Skeletal muscle satellite cell (primary cell): ENCODE data around the gene MGAT5B.
"Not testable (repeated sequence)": the region's sequence is repeated elsewhere in the genome, so short reads cannot be mapped to it uniquely, and the experiment has no call there.

Experiments
- H3K27me3 ChIP-seq: 2 replicates; pipeline ENCODE4 v1.7.0; 2013; ENCODE audit warnings: low read length; ENCODE audit not compliant: control insufficient read depth, insufficient read depth
- H3K36me3 ChIP-seq: 2 replicates; pipeline ENCODE4 v1.7.0; 2013; ENCODE audit warnings: mild to moderate bottlenecking, control low read depth, low read length; ENCODE audit not compliant: insufficient read depth
- H3K4me1 ChIP-seq: 2 replicates; pipeline ENCODE4 v1.7.0; 2013; ENCODE audit warnings: low read length; ENCODE audit not compliant: control insufficient read depth, insufficient read depth
- H3K4me2 ChIP-seq: 2 replicates; pipeline ENCODE4 v1.7.0; 2013; ENCODE audit warnings: mild to moderate bottlenecking, low read length
- H3K4me3 ChIP-seq: 2 replicates; pipeline ENCODE4 v1.7.0; 2013; ENCODE audit warnings: low read length
- H3K9ac ChIP-seq: 2 replicates; pipeline ENCODE4 v1.7.0; 2013; ENCODE audit warnings: mild to moderate bottlenecking, low read depth, low read length, moderate library complexity
- H3K9me3 ChIP-seq: replicated peaks from 2 replicates; pipeline ENCODE4 v1.7.0; 2013; ENCODE audit warnings: mild to moderate bottlenecking, control low read depth, low read length

MGAT5B gene

DNA sequence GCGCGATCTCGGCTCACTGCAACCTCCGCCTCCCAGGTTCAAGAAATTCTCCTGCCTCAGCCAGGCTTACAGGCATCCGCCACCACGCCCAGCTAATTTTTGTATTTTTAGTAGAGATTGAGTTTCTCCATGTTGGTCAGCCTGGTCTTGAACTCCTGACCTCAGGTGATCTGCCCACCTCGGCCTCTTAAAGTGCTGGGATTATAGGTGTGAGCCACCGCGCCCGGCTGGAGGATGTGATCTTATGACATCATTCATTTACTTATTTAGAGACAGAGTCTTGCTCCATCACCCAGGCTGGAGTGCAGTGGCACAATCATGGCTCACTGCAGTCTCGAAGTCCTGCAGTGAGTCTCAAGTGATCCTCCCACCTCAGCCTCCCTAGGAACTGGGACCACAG, 19.0 kb upstream of the MGAT5B start:
- not testable (repeated sequence) for H3K9ac ChIP-seq, H3K4me3 ChIP-seq, H3K4me2 ChIP-seq, H3K4me1 ChIP-seq, H3K36me3 ChIP-seq, H3K9me3 ChIP-seq
- peaks cover 48% of the 10 kb centered on the region for H3K27me3 ChIP-seq

- H3K4me2 ChIP-seq: no peak overlapping the region
- H3K9me3 ChIP-seq: no peaks in the 10 kb centered on the region
- no peaks in the 10 kb centered on the region for H3K4me1 ChIP-seq
- no peak overlapping the region for H3K4me3 ChIP-seq
- no peak overlapping the region for H3K9ac ChIP-seq
- H3K27me3 ChIP-seq: peaks cover 41% of the 10 kb centered on the region
- H3K36me3 ChIP-seq: no peaks in the 10 kb centered on the region
These were observed 15.4 kb upstream of the MGAT5B start for GRCh38 chr17:76852843-76853242.

DNA sequence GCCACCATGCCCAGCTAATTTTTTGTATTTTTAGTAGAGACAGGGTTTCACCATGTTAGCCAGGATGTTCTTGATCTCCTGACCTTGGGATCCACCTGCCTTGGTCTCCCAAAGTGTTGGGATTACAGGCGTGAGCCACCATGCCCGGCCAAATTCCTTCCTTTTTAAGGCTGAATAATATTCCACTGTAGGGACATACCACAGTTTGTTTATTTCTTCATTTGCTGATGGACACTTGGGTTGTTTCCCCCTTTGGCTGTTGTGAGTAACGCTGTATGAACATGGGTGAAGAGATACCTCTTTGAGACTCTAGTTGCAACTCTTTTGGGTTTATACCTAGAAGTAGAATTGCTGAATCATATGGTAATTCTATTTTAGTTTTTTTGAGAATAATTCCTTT, 13.1 kb upstream of the MGAT5B start:
- Histone ChIP-seq H3K9me3 (no peaks in the 10 kb centered on the region), H3K4me1 (no peaks in the 10 kb centered on the region), H3K4me2 (no peak overlapping the region), H3K9ac (no peak overlapping the region), H3K27me3 (peaks cover 39% of the 10 kb centered on the region), H3K36me3 (no peaks in the 10 kb centered on the region), H3K4me3 (no peak overlapping the region)

- H3K36me3 ChIP-seq: no peaks in the 10 kb centered on the region
- no peak overlapping the region for H3K4me3 ChIP-seq
- no peak overlapping the region for H3K9ac ChIP-seq
- H3K4me1 ChIP-seq: peaks cover 3% of the 10 kb centered on the region
- H3K4me2 ChIP-seq: no peak overlapping the region
- peaks cover 47% of the 10 kb centered on the region for H3K27me3 ChIP-seq
- H3K9me3 ChIP-seq: no peaks in the 10 kb centered on the region
These were observed 6.1 kb upstream of the MGAT5B start for GRCh38 chr17:76862079-76862478.

DNA sequence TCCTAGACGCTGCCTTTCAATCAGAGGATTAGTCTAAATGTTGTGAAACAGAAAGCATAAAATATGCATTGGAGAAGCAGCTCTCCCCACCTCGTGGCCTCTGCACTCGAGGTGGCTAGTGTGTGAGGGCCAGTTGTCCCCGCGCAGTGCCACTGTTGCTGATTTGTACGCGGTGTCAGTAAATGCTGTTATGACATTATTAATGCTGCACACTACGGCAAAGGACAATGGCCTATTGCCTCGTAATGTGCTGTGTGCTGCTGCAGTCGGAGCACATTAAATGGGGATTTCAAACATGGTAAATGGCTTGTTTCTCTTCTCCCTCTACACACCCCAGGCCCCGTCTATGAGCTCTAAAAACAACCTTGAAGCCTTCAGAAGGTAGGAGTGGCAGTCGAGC, 5.7 kb upstream of the MGAT5B start:
- Histone ChIP-seq H3K36me3 (no peaks in the 10 kb centered on the region), H3K4me3 (no peak overlapping the region), H3K27me3 (peaks cover 47% of the 10 kb centered on the region), H3K4me1 (peaks cover 8% of the 10 kb centered on the region), H3K9ac (no peak overlapping the region), H3K4me2 (no peak overlapping the region), H3K9me3 (no peaks in the 10 kb centered on the region)

DNA sequence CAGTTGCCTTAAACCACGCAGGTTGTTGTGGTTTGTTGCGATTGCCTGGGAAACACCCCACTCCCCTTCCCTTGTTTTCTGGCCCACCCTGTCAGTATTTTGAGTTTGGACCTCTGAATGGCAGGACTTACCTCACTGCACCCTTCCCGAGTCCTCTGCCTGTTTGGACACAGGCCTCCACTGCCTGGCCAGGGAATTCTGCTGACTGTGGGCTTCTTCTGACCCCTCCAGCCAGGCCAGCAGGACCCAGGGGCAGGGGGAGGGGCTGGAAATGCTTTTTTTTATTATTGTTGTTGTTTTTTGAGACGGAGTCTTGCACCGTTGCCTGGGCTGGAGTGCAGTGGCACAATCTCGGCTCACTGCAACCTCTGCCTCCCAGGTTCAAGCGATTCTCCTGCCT, 4.2 kb upstream of the MGAT5B start:
- Histone ChIP-seq H3K27me3 (peaks cover 48% of the 10 kb centered on the region), H3K4me1 (peaks cover 14% of the 10 kb centered on the region), H3K36me3 (no peaks in the 10 kb centered on the region), H3K9ac (no peak overlapping the region), H3K4me3 (no peak overlapping the region), H3K4me2 (no peak overlapping the region), H3K9me3 (no peaks in the 10 kb centered on the region)

GRCh38 chr17:76865174-76865573, 3.0 kb upstream of the MGAT5B start:
- H3K4me1 ChIP-seq: peaks cover 14% of the 10 kb centered on the region
- H3K27me3 ChIP-seq: peaks cover 49% of the 10 kb centered on the region

GRCh38 chr17:76866203-76866602, 2.0 kb upstream of the MGAT5B start:
- no peaks in the 10 kb centered on the region for H3K36me3 ChIP-seq
- peaks cover 14% of the 10 kb centered on the region for H3K4me1 ChIP-seq
- H3K4me3 ChIP-seq: no peak overlapping the region
- H3K4me2 ChIP-seq: no peak overlapping the region
- no peak overlapping the region for H3K9ac ChIP-seq
- peaks cover 57% of the 10 kb centered on the region for H3K27me3 ChIP-seq
- H3K9me3 ChIP-seq: no peaks in the 10 kb centered on the region

More at GRCh38 chr17:76865174-76865573, 3.0 kb upstream of the MGAT5B start:
- Histone ChIP-seq H3K36me3 (no peaks in the 10 kb centered on the region), H3K4me3 (no peak overlapping the region), H3K9ac (no peak overlapping the region), H3K9me3 (no peaks in the 10 kb centered on the region), H3K4me2 (no peak overlapping the region)

- Histone ChIP-seq H3K27me3 (peaks cover 50% of the 10 kb centered on the region), H3K36me3 (no peaks in the 10 kb centered on the region), H3K9ac (no peak overlapping the region), H3K4me1 (peaks cover 16% of the 10 kb centered on the region), H3K4me2 (peak overlapping the region; percentile 74), H3K4me3 (no peak overlapping the region), H3K9me3 (no peaks in the 10 kb centered on the region)
These were observed 1.2 kb upstream of the MGAT5B start for GRCh38 chr17:76866774-76867577.

- Histone ChIP-seq H3K4me2 (peak overlapping the region; percentile 74), H3K4me3 (peak overlapping the region; percentile 35), H3K9me3 (no peaks in the 10 kb centered on the region), H3K4me1 (peaks cover 23% of the 10 kb centered on the region), H3K27me3 (peaks cover 47% of the 10 kb centered on the region), H3K9ac (no peak overlapping the region), H3K36me3 (no peaks in the 10 kb centered on the region)
These were observed 527 bp upstream of the MGAT5B start for GRCh38 chr17:76867578-76868175.

GRCh38 chr17:76868669-76869495, 678 bp downstream of the MGAT5B start:
- Histone ChIP-seq H3K27me3 (peaks cover 35% of the 10 kb centered on the region), H3K9ac (no peak overlapping the region), H3K4me2 (peak overlapping the region; percentile 74), H3K36me3 (no peaks in the 10 kb centered on the region), H3K4me3 (peak overlapping the region; percentile 49), H3K9me3 (no peaks in the 10 kb centered on the region), H3K4me1 (peaks cover 26% of the 10 kb centered on the region)
